Measurements from ENCODE around the gene SMG7. TPM values are rescaled to one million over a fixed set of nuclear protein-coding genes. Genes with fewer than 3 reads are reported as not detected.

The SMG7 gene
- total RNA-seq, 1 donor from 2014 or later = 7.0 TPM

DNA sequence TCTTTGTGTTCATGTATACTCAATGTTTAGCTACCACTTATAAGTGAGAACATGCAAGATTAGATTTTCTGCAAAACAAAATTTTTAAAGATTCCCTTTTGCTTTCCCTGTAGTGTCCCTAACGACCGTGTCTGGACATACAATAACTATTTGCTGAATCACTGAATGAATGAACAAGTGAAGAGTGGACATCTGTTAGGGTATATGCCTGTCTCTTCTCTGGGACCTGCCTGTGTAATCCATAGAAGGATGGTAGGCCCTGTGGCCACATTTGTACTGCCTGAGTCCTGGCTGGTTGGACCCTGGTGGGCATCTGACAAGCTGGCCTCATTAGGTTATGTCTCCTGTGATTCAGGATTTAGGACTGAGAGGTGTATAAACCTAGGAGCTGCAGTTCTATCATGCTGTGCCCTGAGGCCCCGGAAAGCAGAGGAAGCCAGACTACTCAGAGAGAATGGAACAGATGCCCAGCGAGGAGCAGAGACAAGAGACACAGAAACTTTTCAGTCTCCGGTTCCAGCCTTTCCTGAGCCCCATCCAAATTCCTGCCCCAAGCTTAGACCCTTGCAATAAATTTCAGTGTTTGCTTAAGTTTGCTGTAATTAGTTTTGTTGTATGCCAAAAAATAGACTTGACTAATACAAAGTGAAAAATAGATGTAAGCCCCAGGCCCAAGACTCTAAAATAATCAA, 125.5 kb downstream of the SMG7 start:
- no peak overlapping the region for H3K4me3 ChIP-seq (ENCODE audit: low read depth, low read length)
- TF ChIP-seq, protein P1, sequence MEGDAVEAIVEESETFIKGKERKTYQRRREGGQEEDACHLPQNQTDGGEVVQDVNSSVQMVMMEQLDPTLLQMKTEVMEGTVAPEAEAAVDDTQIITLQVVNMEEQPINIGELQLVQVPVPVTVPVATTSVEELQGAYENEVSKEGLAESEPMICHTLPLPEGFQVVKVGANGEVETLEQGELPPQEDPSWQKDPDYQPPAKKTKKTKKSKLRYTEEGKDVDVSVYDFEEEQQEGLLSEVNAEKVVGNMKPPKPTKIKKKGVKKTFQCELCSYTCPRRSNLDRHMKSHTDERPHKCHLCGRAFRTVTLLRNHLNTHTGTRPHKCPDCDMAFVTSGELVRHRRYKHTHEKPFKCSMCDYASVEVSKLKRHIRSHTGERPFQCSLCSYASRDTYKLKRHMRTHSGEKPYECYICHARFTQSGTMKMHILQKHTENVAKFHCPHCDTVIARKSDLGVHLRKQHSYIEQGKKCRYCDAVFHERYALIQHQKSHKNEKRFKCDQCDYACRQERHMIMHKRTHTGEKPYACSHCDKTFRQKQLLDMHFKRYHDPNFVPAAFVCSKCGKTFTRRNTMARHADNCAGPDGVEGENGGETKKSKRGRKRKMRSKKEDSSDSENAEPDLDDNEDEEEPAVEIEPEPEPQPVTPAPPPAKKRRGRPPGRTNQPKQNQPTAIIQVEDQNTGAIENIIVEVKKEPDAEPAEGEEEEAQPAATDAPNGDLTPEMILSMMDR (conservative IDR thresholded peaks at IDR 0.05; ENCODE audit: low read depth, low read length) = no peak
- no peak for DNase-seq (ENCODE audit: low read depth)

DNA sequence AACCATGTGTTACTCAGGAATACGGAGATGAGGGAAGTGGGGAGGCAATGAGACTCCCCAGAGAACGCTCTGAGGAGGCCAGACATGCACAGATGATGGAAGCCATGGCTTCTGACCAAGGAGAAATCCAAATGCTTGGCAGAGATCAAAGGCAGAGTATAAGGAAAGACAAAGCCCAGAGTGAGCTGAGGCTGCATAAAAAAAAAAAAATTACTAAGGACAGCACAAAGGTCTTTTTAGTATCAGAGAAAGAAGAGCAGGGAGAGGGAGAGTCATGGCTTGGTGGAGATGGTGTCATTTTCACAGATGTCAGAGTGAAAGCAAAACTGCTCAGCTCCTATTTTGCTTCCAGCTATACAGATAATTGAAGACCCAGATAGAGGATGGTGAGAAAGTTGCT, 126.1 kb downstream of the SMG7 start:
- H3K4me3 ChIP-seq (ENCODE audit: low read depth, low read length) = no peak overlapping the region
- TF ChIP-seq, protein P1 (conservative IDR thresholded peaks at IDR 0.05; ENCODE audit: low read depth, low read length) = no peak
- DNase-seq (ENCODE audit: low read depth) = no peak

DNA sequence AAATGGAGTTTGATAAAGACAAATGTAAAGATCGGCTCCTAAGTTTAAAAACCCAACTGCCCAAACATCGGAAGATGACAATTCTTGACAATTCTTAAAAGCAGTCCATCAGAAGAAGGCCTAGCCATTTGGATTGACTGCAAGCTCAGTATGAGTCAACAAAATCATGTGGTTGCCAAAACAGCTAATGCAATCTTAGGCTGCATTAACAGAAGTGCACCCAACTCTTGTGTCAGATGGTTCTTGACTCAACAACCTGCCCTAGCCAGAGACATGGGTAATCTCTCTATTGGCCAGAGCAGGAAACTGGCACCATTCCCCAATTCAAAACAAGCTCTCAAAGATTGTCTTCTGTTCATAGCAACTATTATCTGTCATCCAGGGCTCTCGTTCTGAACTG, 127.8 kb downstream of the SMG7 start:
- no peak overlapping the region for H3K4me3 ChIP-seq (ENCODE audit: low read depth, low read length)
- TF ChIP-seq, protein P1 (conservative IDR thresholded peaks at IDR 0.05; ENCODE audit: low read depth, low read length) = no peak
- DNase-seq (ENCODE audit: low read depth) = peak; percentile 69

DNA sequence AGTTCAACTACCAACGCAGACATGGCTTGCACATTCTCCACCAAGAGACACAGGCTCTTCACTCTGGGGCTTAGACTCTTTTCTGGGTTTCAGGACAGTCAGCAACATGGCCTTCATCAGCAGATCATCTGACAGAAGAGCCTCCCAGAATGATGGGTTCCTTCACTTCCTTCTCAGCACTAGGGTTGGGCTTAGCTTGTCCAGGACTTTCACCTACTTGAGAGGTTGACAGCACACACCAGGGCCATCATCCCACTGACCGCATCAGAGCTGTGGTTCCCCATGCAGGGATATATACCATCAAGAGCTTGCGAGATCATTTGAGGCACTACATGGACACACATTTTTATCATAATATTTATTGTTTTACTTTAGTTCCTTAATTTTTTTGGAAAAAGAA, 128.3 kb downstream of the SMG7 start:
- no peak for DNase-seq (ENCODE audit: low read depth)
- no peak overlapping the region for H3K4me3 ChIP-seq (ENCODE audit: low read depth, low read length)
- TF ChIP-seq, protein P1 (conservative IDR thresholded peaks at IDR 0.05; ENCODE audit: low read depth, low read length) = no peak

DNA sequence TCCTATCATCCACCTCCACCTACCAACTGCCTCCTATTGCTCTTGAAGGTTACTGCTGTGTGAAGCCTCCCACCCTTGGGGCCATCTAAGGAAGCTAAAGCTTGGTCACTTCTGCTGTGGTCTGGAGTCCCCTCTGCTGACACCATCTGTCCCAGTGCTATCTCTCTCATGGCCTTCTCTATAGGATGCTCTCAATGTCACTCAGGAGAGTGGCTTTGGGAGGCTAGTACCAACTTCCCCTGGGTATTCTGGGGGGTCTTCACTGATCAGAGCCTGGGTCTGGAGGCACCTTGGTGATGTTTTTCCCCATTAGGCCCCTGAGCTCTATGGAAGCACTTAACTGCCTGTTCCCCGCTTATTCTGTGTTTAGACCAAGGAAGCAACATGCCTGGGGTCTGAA, 130.2 kb downstream of the SMG7 start:
- H3K4me3 ChIP-seq (ENCODE audit: low read depth, low read length) = no peak overlapping the region
- DNase-seq (ENCODE audit: low read depth) = no peak
- TF ChIP-seq, protein P1 (conservative IDR thresholded peaks at IDR 0.05; ENCODE audit: low read depth, low read length) = no peak

Other genes with a start within 250 kb of the SMG7 start
- gene NMNAT2, start 54.1 kb upstream of the SMG7 start, total RNA-seq = 0.52 and 0.65 TPM in 2 replicates
- gene NCF2, start 118.0 kb downstream of the SMG7 start, total RNA-seq = 25.6 and 32.0 TPM in 2 replicates
- gene ARPC5, start 163.3 kb downstream of the SMG7 start, total RNA-seq = 94.4 and 127 TPM in 2 replicates
- not detected in 2 replicates for gene APOBEC4, start 180.8 kb downstream of the SMG7 start, total RNA-seq